Measurements from ENCODE around the gene NMNAT2.

DNA sequence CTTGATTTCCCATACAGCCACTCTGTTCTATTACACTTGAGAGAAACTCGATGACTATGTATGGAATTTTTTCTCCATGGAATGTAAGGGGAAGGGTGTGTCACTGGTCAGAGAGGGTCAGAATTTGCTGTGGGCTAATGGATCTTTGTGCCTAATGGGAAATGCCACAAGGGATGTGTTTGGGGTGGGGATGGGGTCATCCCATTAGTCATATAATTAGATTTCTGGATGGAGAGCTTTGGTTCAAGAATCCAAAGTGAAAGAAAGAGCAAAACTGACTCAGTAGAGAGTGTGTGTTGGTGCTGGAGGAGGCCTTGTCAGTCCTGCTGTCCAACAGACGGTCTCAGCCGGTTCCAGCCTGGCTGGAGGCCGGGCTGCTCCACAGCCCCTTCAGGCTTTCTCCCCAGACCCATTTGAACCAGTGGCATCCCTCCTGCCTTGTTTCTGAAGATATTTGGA, 145.8 kb downstream of the NMNAT2 start:
- TF ChIP-seq POLR2A (IDR thresholded peaks at IDR 0.05; ENCODE audit: borderline replicate concordance, extremely low read depth, insufficient read depth, insufficient read length) (no peak), EZH2phosphoT487 (IDR thresholded peaks at IDR 0.05; ENCODE audit: borderline replicate concordance) (no peak)
- TF ChIP-seq, protein P1, sequence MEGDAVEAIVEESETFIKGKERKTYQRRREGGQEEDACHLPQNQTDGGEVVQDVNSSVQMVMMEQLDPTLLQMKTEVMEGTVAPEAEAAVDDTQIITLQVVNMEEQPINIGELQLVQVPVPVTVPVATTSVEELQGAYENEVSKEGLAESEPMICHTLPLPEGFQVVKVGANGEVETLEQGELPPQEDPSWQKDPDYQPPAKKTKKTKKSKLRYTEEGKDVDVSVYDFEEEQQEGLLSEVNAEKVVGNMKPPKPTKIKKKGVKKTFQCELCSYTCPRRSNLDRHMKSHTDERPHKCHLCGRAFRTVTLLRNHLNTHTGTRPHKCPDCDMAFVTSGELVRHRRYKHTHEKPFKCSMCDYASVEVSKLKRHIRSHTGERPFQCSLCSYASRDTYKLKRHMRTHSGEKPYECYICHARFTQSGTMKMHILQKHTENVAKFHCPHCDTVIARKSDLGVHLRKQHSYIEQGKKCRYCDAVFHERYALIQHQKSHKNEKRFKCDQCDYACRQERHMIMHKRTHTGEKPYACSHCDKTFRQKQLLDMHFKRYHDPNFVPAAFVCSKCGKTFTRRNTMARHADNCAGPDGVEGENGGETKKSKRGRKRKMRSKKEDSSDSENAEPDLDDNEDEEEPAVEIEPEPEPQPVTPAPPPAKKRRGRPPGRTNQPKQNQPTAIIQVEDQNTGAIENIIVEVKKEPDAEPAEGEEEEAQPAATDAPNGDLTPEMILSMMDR (IDR thresholded peaks at IDR 0.05 in 2 of 3, conservative IDR thresholded peaks at IDR 0.05 in 1 of 3; ENCODE audit: borderline replicate concordance in 1 of 3, insufficient read depth in 1 of 3, low read depth in 2 of 3, low read length in 2 of 3): no peak

All from HCT116 (cell line).